AG10803 (cell line): ENCODE data around the gene TFCP2L1.

ENCODE experiments used
- DNase-seq: peaks from one replicate; pipeline ENCODE4 v3.0.0; 2010; ENCODE audit warnings: low read depth
- H3K4me3 ChIP-seq: 2 replicates; pipeline ENCODE4 v1.5.1; 2011; ENCODE audit warnings: mild to moderate bottlenecking, low read length, control low read depth
- TF ChIP-seq, protein P1 (sequence below): conservative IDR thresholded peaks from 2 replicates; pipeline ENCODE4 v1.5.1; 2011; ENCODE audit warnings: mild to moderate bottlenecking, low read length, control low read depth, inconsistent platforms

TFCP2L1 gene

DNA sequence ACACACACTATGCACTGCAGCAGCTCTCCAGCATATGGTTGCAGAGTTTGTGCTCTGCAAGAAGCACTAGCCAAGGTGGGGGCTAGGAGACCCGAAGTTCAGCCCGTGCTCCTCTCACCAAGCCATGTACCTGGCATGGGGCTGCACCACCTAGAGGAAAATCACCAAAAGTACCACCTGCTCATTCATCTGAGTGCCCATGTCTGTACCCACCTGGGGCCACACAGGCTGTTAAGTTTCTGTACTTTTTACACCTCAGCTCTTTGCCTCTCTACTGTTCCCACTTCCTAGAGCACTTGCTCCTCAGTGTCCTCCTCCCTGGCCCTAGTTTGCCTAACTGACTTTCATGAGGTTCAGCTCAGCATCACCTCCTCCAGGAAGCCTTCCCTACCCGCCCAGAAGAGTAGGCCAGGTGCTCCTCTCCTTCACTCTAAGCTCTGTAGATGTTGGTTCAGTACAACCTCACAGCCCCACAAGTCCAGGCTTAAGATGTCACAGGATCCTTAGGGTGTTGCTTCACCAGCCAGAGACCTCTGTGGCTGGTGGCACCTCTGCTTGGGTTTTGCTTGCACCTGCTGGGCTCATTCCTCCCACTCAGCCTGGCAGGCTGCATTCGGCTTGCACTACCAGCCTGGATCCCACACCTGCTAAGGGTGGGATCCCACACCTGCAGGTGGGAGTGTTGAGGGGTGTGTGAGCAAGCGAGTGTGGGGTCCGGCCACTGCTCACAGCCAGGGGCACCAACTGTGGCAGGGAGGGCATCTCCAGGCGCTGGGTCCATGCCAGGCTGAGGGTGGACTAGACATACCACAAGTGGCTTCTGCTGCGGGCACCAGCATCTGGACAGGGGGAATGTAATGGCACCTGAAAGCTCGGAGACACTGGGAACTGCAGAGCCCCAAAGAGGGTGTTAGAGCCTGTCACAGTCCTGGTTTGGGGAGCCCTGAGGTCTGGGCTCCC lies 10.2 kb upstream of the TFCP2L1 start:
- TF ChIP-seq, protein P1, sequence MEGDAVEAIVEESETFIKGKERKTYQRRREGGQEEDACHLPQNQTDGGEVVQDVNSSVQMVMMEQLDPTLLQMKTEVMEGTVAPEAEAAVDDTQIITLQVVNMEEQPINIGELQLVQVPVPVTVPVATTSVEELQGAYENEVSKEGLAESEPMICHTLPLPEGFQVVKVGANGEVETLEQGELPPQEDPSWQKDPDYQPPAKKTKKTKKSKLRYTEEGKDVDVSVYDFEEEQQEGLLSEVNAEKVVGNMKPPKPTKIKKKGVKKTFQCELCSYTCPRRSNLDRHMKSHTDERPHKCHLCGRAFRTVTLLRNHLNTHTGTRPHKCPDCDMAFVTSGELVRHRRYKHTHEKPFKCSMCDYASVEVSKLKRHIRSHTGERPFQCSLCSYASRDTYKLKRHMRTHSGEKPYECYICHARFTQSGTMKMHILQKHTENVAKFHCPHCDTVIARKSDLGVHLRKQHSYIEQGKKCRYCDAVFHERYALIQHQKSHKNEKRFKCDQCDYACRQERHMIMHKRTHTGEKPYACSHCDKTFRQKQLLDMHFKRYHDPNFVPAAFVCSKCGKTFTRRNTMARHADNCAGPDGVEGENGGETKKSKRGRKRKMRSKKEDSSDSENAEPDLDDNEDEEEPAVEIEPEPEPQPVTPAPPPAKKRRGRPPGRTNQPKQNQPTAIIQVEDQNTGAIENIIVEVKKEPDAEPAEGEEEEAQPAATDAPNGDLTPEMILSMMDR = no peak
- no peak overlapping the region for H3K4me3 ChIP-seq
- no peak for DNase-seq

DNA sequence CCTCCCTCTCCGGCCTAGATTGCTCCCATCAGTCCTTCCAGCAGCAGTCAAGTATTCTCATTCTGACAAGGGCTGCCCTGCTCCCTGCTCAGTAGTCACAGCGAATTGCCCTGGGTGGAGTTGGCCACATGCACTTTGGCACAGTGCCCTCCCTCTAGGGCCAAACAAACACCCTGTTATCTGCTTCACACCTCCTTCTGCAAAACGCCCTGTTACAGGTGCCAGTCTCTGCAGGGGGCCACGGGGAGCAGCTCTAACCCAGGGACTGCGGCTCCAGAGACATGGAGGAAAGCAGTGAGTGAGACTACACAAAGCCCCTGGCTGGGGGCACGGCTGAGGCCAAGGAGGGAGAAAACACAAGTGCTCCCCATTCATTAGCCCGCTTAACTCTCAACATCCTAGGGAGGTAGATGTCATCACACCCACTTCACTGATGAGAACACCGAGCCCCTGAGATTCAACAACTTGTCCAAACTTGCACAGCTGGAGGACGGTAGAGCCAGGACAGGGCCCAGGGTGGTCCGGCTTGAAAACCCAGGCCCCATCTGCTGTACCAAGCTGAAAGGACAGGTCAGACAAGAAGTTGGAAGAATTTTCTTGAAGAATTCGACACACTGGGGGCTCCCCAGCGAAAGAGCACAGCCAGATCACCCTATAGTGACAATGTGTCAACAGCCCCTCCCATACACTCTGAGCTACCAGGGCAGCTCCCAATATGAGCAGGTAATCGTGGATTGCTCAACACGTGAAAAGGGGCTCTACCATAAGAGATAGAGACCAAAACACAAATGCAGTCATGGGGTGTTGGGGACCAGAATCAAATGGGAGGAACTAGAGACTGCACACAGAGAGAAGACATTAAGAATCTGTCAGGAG lies 8.7 kb upstream of the TFCP2L1 start:
- DNase-seq = no peak
- TF ChIP-seq, protein P1 = no peak
- H3K4me3 ChIP-seq = no peak overlapping the region

DNA sequence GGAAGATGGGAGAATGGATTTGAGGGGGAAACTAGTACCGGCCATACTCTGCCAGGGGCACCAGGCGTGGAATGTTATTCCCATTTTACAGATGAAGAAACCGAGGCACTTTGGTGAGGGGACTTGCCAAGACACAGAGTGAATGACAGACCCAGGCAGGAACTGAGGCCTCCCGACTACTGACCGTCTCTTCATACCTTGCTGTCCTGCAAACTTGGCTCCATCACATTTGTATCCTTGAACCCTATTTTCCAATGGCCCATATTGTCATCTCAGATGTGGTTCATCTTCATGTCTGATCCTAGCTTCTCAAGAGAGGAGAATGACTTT lies 6.2 kb upstream of the TFCP2L1 start:
- no peak overlapping the region for H3K4me3 ChIP-seq
- TF ChIP-seq, protein P1 = no peak
- no peak for DNase-seq

DNA sequence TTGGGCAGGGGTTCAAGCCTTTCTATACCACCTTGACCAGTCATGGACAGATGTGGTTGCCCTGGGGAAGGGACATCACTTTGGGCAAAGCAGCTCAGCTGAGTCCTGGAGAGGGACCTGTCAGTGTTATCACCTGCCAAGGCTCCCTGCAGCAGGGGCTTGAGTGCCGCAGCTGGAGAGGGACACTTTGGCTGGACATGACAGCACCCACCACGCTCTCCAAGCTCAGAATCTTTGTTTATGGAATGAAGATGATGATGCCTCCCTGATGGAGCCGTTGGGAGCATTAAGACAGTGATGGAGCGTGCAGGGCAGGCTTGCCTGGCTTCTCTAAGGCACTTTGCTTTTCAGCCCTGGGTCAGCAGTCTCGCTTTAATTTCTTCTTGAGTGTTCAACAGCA lies 4.3 kb upstream of the TFCP2L1 start:
- H3K4me3 ChIP-seq = no peak overlapping the region
- TF ChIP-seq, protein P1 = no peak
- no peak for DNase-seq

GRCh38 chr2:121288454-121289231 lies 3.6 kb upstream of the TFCP2L1 start:
- TF ChIP-seq, protein P1 = no peak
- no peak overlapping the region for H3K4me3 ChIP-seq
- no peak for DNase-seq

DNA sequence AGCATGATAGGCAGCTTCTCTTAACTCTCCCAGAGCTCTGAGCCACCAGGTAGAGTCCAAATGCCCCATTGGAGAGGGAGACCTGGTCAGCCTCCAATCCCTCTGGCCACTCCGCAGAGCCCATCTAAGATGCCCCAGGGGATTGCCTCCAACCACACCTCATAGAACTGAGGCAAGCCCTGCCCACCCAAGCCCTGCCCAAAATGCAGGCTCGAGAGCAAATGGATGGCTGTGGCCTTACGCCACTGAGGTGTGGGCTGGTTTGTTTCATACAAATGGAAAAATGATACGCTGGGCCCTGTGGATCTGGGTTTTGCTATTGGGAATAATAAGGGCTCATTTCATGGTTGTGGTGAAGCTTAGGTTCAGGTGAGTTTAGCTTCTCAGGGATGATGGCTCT lies 3.0 kb upstream of the TFCP2L1 start:
- DNase-seq = no peak
- no peak overlapping the region for H3K4me3 ChIP-seq
- TF ChIP-seq, protein P1 = no peak
